ENCODE results near the gene NFE2L3. TPM values are rescaled to one million over a fixed set of nuclear protein-coding genes. Genes with fewer than 3 reads are reported as not detected.
A peak's percentile ranks its signal among the peaks of the same experiment; 100 is the strongest.

NFE2L3 gene
- total and polyA plus RNA-seq, 2 of the 4 experiments (the other 2 are of a cell fraction) = 28.0 to 43.2 TPM

GRCh38 chr7:26182283-26182682, 30.3 kb downstream of the NFE2L3 start:
- H3K18ac ChIP-seq (ENCODE audit: low read depth, low read length) = no peak overlapping the region
- H3K4me1 ChIP-seq (ENCODE audit: control insufficient read depth, insufficient read depth, low read length) = no peaks in the 10 kb centered on the region
- H3K27ac ChIP-seq (ENCODE audit: insufficient read depth, low read length) = no peak overlapping the region
- ATAC-seq (ENCODE audit: low read depth) = no peak
- no peak overlapping the region for H3K9ac ChIP-seq (ENCODE audit: low read depth, low read length)
- H2BK5ac ChIP-seq (ENCODE audit: low read depth, low read length, poor library complexity, severe bottlenecking) = no peak overlapping the region
- H2BK15ac ChIP-seq (ENCODE audit: low read depth, low read length) = no peak overlapping the region
- POLR2A ChIA-PET (ENCODE audit: unreplicated experiment) = no interaction called here
- H2BK120ac ChIP-seq (ENCODE audit: low read depth, low read length) = no peak overlapping the region
- DNase-seq = no peak
- TF ChIP-seq ELK1 (IDR thresholded peaks at IDR 0.05; ENCODE audit: borderline replicate concordance, low read depth, low read length) (no peak), CTCF (conservative IDR thresholded peaks at IDR 0.05; ENCODE audit: low read depth, low read length) (no peak), SMC3 (IDR thresholded peaks at IDR 0.05; ENCODE audit: low read depth, low read length) (no peak), MXI1 (IDR thresholded peaks at IDR 0.05; ENCODE audit: borderline replicate concordance, low read depth, low read length) (no peak), RFX5 (IDR thresholded peaks at IDR 0.05; ENCODE audit: low read depth, low read length) (no peak), MAZ (IDR thresholded peaks at IDR 0.05; ENCODE audit: borderline replicate concordance, low read depth, low read length) (no peak), USF2 (IDR thresholded peaks at IDR 0.05; ENCODE audit: low read depth, low read length) (no peak), NFE2L2 (IDR thresholded peaks at IDR 0.05; ENCODE audit: low read depth, low read length) (no peak), CHD1 (IDR thresholded peaks at IDR 0.05; ENCODE audit: low read depth, low read length) (no peak), CEBPB (IDR thresholded peaks at IDR 0.05; ENCODE audit: low read depth, low read length) (no peak), RCOR1 (IDR thresholded peaks at IDR 0.05; ENCODE audit: insufficient replicate concordance, low read length) (no peak), BHLHE40 (IDR thresholded peaks at IDR 0.05; ENCODE audit: low read depth, low read length) (no peak), MAFK (IDR thresholded peaks at IDR 0.05; ENCODE audit: low read depth, low read length) (no peak), RAD21 (IDR thresholded peaks at IDR 0.05; ENCODE audit: low read length) (no peak), POLR2A (IDR thresholded peaks at IDR 0.05; ENCODE audit: low read depth, low read length) (no peak; the same call in 1 of the 2 replicates), FOS (IDR thresholded peaks at IDR 0.05; ENCODE audit: low read depth, low read length) (no peak)
- H2AK9ac ChIP-seq (replicated peaks; ENCODE audit: low read depth, low read length, poor library complexity) = no peak overlapping the region
- H4K5ac ChIP-seq (ENCODE audit: low read depth, low read length) = no peak overlapping the region
- in situ Hi-C loops (cut with MboI; ENCODE audit: low sequenced_read_pairs) = no loop called here
- H2AK5ac ChIP-seq (ENCODE audit: low read depth, low read length) = no peak overlapping the region
- no peak overlapping the region for H2BK20ac ChIP-seq (ENCODE audit: low read depth, low read length)
- H3K23ac ChIP-seq (ENCODE audit: low read depth, low read length) = no peak overlapping the region
- H3K56ac ChIP-seq (ENCODE audit: extremely low read depth, insufficient read depth, low read length) = no peak overlapping the region
- H3K9me3 ChIP-seq (ENCODE audit: control insufficient read depth, insufficient read depth, low read length) = no peaks in the 10 kb centered on the region
- CTCF ChIA-PET = interaction anchor here (0.8 kb wide), 1 partner anchor 10 kb away, joined by 3 read pairs; no protein-coding TSS in a partner anchor
- 58% methylated on average over 2 of the region's 6 CpGs; no CpG with 5 or more reads in 1 of the 2 experiments for WGBS, 2 experiments (ENCODE audit: extremely low coverage in 2 of 2, insufficient read length in 1 of 2)
- H3K4me3 ChIP-seq (ENCODE audit: insufficient read depth, low read depth, low read length) = no peak overlapping the region
- H3K4me2 ChIP-seq (ENCODE audit: low read depth, low read length) = no peak overlapping the region
- H3K79me1 ChIP-seq (ENCODE audit: low read depth in 1 of 2, low read length in 2 of 2) = peaks cover 0 to 6% of the 10 kb centered on the region in 2 experiments; a peak in 1 of 4 replicates
- H4K8ac ChIP-seq (ENCODE audit: low read depth in 2 of 2, low read length in 2 of 2) = 0 out of 4 replicates have a peak overlapping the region, but pooled peaks of 1 of the 2 experiments have one; percentile 35
- peaks cover 25% of the 10 kb centered on the region for H4K20me1 ChIP-seq (ENCODE audit: insufficient read depth, low read length)
- no peak overlapping the region for H4K91ac ChIP-seq (ENCODE audit: insufficient read depth, low read depth, low read length)
- BruUV-seq (replicated peaks) = no TSS peak
- intact Hi-C loops (cut with micrococcal nuclease) = loop anchor here (5.0 kb wide), 1 partner anchor 90 kb away; no protein-coding TSS in a partner anchor
- dilution Hi-C loops (cut with HindIII; ENCODE audit: low sequenced_read_pairs, unreplicated experiment) = no loop called here
- no peaks in the 10 kb centered on the region for H3K36me3 ChIP-seq (ENCODE audit: control insufficient read depth, insufficient read depth, low read length)
- H3K27me3 ChIP-seq (ENCODE audit: control insufficient read depth, insufficient read depth, low read length) = no peaks in the 10 kb centered on the region
- H3K4ac ChIP-seq (ENCODE audit: low read depth, low read length) = no peak overlapping the region
- no peak overlapping the region for H3K14ac ChIP-seq (replicated peaks; ENCODE audit: low read depth, low read length)
- H3K9me1 ChIP-seq (ENCODE audit: insufficient read depth, low read length) = no peaks in the 10 kb centered on the region; the same call in 1 of the 2 replicates
- H2AFZ ChIP-seq (replicated peaks; ENCODE audit: low read length, poor library complexity) = no peak overlapping the region
